MCF 10A (cell line): ENCODE measurements around the gene SORBS1. TPM values are rescaled to one million over a fixed set of nuclear protein-coding genes. Genes with fewer than 3 reads are reported as not detected.

Experiments used
- BruUV-seq: library from RNA; stranded (reverse); fragments of 400-500 nt; replicated peaks from 2 replicates; lab custom pipeline; 2021; lab: Mats Ljungman, UMichigan
- CTCF ChIA-PET: fragments of 300-600 bp; sonication (Branson Sonifier 250); formaldehyde crosslinking; extraction: SDS; loops from one replicate; lab custom pipeline; 2021; ENCODE audit warnings: antibody characterized with exemption, inconsistent platforms; lab: Yijun Ruan, JAX
- POLR2A ChIA-PET: fragments of 300-600, 350-650 bp; sonication (Branson Sonifier 250); formaldehyde crosslinking; extraction: SDS; loops from one replicate; lab custom pipeline; 2020; ENCODE audit warnings: antibody characterized with exemption, inconsistent platforms; lab: Yijun Ruan, JAX
- DNase-seq: peaks from one replicate; pipeline ENCODE4 v3.0.0-alpha.2; 2018; ENCODE audit not compliant: unreplicated experiment
- H3K27ac Mint-ChIP-seq: one replicate; pipeline ENCODE4 v1.8.0; 2022; ENCODE audit warnings: mild to moderate bottlenecking, low read depth, mixed read lengths; ENCODE audit not compliant: unreplicated experiment
- H3K27me3 Mint-ChIP-seq: one replicate; pipeline ENCODE4 v1.8.0; 2022; ENCODE audit warnings: mixed read lengths; ENCODE audit not compliant: insufficient read depth, unreplicated experiment
- H3K36me3 Mint-ChIP-seq: one replicate; pipeline ENCODE4 v1.8.0; 2022; ENCODE audit warnings: mild to moderate bottlenecking, moderate library complexity, mixed read lengths; ENCODE audit not compliant: insufficient read depth, unreplicated experiment
- H3K4me1 Mint-ChIP-seq: one replicate; pipeline ENCODE4 v1.8.0; 2022; ENCODE audit warnings: mixed read lengths; ENCODE audit not compliant: insufficient read depth, unreplicated experiment
- H3K4me3 Mint-ChIP-seq: one replicate; pipeline ENCODE4 v1.8.0; 2022; ENCODE audit warnings: mild to moderate bottlenecking, moderate library complexity, mixed read lengths; ENCODE audit not compliant: unreplicated experiment
- H3K9me3 Mint-ChIP-seq: one replicate; pipeline ENCODE4 v1.8.0; 2022; ENCODE audit warnings: mixed read lengths; ENCODE audit not compliant: unreplicated experiment
- CTCF ChIP-seq: fragments of 200-600 bp; IDR thresholded peaks from one replicate; pipeline ENCODE4 v1.8.0; 2022; ENCODE audit warnings: antibody characterized with exemption, mild to moderate bottlenecking; ENCODE audit not compliant: unreplicated experiment
- intact Hi-C: fragments of 100-400 bp; cut with micrococcal nuclease; formaldehyde crosslinking; loops from 2 replicates; pipeline ENCODE4 v1.14.1; 2022
- total RNA-seq: library from RNA; stranded (reverse); gene quantifications from 2 replicates; pipeline ENCODE4 v1.2.3, GENCODE V29; 2022

Gene SORBS1
- total RNA-seq, 1 experiment from 2014 or later = 1.0 TPM

- CTCF ChIA-PET = interaction anchor here (0.6 to 7.0 kb wide), 2 partner anchors 15 to 17 kb away, joined by 3 to 52 read pairs; no protein-coding TSS in a partner anchor
- Mint-ChIP-seq H3K4me1 (no peaks in the 10 kb centered on the region), H3K27ac (no peak overlapping the region)
These were observed 145.5 kb downstream of the SORBS1 start for GRCh38 chr10:95415621-95416031.

GRCh38 chr10:95414844-95415485 lies 146.2 kb downstream of the SORBS1 start:
- CTCF ChIA-PET = interaction anchor here (0.6 to 7.0 kb wide), 3 partner anchors 16 to 1095 kb away, joined by 3 to 52 read pairs (median 7); no protein-coding TSS in a partner anchor

More at GRCh38 chr10:95415621-95416031, 145.5 kb downstream of the SORBS1 start:
- intact Hi-C loops = no loop called here
- H3K9me3 Mint-ChIP-seq = no peaks in the 10 kb centered on the region
- no peak for DNase-seq
- H3K27me3 Mint-ChIP-seq = peaks cover 14% of the 10 kb centered on the region
- H3K36me3 Mint-ChIP-seq = no peaks in the 10 kb centered on the region
- TF ChIP-seq CTCF = no peak
- BruUV-seq = no TSS peak
- POLR2A ChIA-PET = no interaction called here
- no peak overlapping the region for H3K4me3 Mint-ChIP-seq

GRCh38 chr10:95414016-95414830 lies 146.9 kb downstream of the SORBS1 start:
- CTCF ChIA-PET = interaction anchor here (0.6 to 2.1 kb wide), 5 partner anchors 17 to 1094 kb away, joined by 3 to 7 read pairs (median 3); no protein-coding TSS in a partner anchor
- no TSS peak for BruUV-seq
- no peak for DNase-seq

More at GRCh38 chr10:95414844-95415485, 146.2 kb downstream of the SORBS1 start:
- POLR2A ChIA-PET = no interaction called here
- Mint-ChIP-seq H3K27ac (no peak overlapping the region), H3K27me3 (peaks cover 14% of the 10 kb centered on the region), H3K4me1 (no peaks in the 10 kb centered on the region), H3K36me3 (no peaks in the 10 kb centered on the region), H3K4me3 (no peak overlapping the region), H3K9me3 (no peaks in the 10 kb centered on the region)
- intact Hi-C loops = no loop called here
- TF ChIP-seq CTCF = no peak
- BruUV-seq = no TSS peak
- DNase-seq = no peak

More at GRCh38 chr10:95414016-95414830, 146.9 kb downstream of the SORBS1 start:
- Mint-ChIP-seq H3K27ac (no peak overlapping the region), H3K27me3 (peaks cover 14% of the 10 kb centered on the region), H3K36me3 (no peaks in the 10 kb centered on the region), H3K4me1 (peaks cover 2% of the 10 kb centered on the region), H3K9me3 (no peaks in the 10 kb centered on the region), H3K4me3 (no peak overlapping the region)
- intact Hi-C loops = no loop called here
- POLR2A ChIA-PET = no interaction called here
- TF ChIP-seq CTCF = no peak
